SK-N-SH treated with all-trans-retinoic acid at 6 μM for 48 hours (cell line): ENCODE measurements around the gene RAPGEF1.

Experiments
- ATAC-seq: fragments of 200-7000 bp; cut with Tn5 transposase; 3 replicates; pipeline ENCODE4 v1.9.1; 2020; ENCODE audit warnings: mild to moderate bottlenecking, moderate library complexity
- ARNTL ChIP-seq: fragments of 450-650 bp; formaldehyde crosslinking; IDR thresholded peaks from 2 replicates; pipeline ENCODE4 v1.5.0; 2020; ENCODE audit warnings: low read depth, mild to moderate bottlenecking, moderate library complexity, borderline replicate concordance
- BACH2 ChIP-seq: fragments of 250-450 bp; sonication (Bioruptor Pico); IDR thresholded peaks from 2 replicates; pipeline ENCODE4 v1.9.0; 2021; ENCODE audit warnings: mild to moderate bottlenecking, borderline replicate concordance
- CREB5 ChIP-seq: fragments of 250-450 bp; sonication (Bioruptor Pico); IDR thresholded peaks from 2 replicates; pipeline ENCODE4 v1.5.1; 2020; ENCODE audit warnings: low read depth, mild to moderate bottlenecking, moderate library complexity
- CSDC2 ChIP-seq: fragments of 250-450 bp; sonication (Bioruptor Pico); IDR thresholded peaks from 2 replicates; pipeline ENCODE4 v1.5.0; 2020; ENCODE audit warnings: mild to moderate bottlenecking, moderate library complexity
- CSRNP3 ChIP-seq: fragments of 250-450 bp; sonication (Bioruptor Pico); IDR thresholded peaks from 2 replicates; pipeline ENCODE4 v1.5.1; 2021; ENCODE audit warnings: mild to moderate bottlenecking, moderate library complexity
- ESRRG ChIP-seq: fragments of 250-450 bp; sonication (Bioruptor Pico); IDR thresholded peaks from 2 replicates; pipeline ENCODE4 v1.6.1; 2021; ENCODE audit warnings: mild to moderate bottlenecking
- GLIS3 ChIP-seq: fragments of 250-450 bp; sonication (Bioruptor Pico); IDR thresholded peaks from 2 replicates; pipeline ENCODE4 v1.5.0; 2020; ENCODE audit warnings: mild to moderate bottlenecking, moderate library complexity
- ISL1 ChIP-seq: fragments of 250-450 bp; sonication (Bioruptor Pico); IDR thresholded peaks from 2 replicates; pipeline ENCODE4 v2.1.2; 2022; ENCODE audit warnings: mild to moderate bottlenecking, moderate library complexity
- OSR1 ChIP-seq: fragments of 250-450 bp; sonication (Bioruptor Pico); IDR thresholded peaks from 2 replicates; pipeline ENCODE4 v1.8.0; 2022; ENCODE audit warnings: moderate library complexity, mild to moderate bottlenecking, inconsistent platforms
- PATZ1 ChIP-seq: fragments of 250-450 bp; sonication (Bioruptor Pico); IDR thresholded peaks from 2 replicates; pipeline ENCODE4 v1.8.0; 2020; ENCODE audit warnings: mild to moderate bottlenecking, moderate library complexity, borderline replicate concordance
- POU6F1 ChIP-seq: fragments of 250-450 bp; sonication (Bioruptor Pico); IDR thresholded peaks from 2 replicates; pipeline ENCODE4 v1.8.0; 2021; ENCODE audit warnings: low read depth, mild to moderate bottlenecking, moderate library complexity, borderline replicate concordance
- PPARA ChIP-seq: fragments of 250-450 bp; sonication (Bioruptor Pico); IDR thresholded peaks from 2 replicates; pipeline ENCODE4 v1.5.0; 2020; ENCODE audit warnings: mild to moderate bottlenecking, borderline replicate concordance
- RARB ChIP-seq: fragments of 250-450 bp; sonication (Bioruptor Pico); IDR thresholded peaks from 2 replicates; pipeline ENCODE4 v1.8.0; 2021; ENCODE audit warnings: mild to moderate bottlenecking, moderate library complexity
- SNAI2 ChIP-seq: fragments of 250-450 bp; sonication (Bioruptor Pico); IDR thresholded peaks from 2 replicates; pipeline ENCODE4 v1.5.0; 2020; ENCODE audit warnings: mild to moderate bottlenecking, moderate library complexity
- TCF4 ChIP-seq: fragments of 250-450 bp; sonication (Bioruptor Pico); IDR thresholded peaks from 2 replicates; pipeline ENCODE4 v1.8.0; 2021; ENCODE audit warnings: mild to moderate bottlenecking, moderate library complexity, borderline replicate concordance
- TSHZ2 ChIP-seq: fragments of 250-450 bp; sonication (Bioruptor Pico); IDR thresholded peaks from 2 replicates; pipeline ENCODE4 v1.5.0; 2020; ENCODE audit warnings: mild to moderate bottlenecking, moderate library complexity
- ZC3H10 ChIP-seq: fragments of 250-450 bp; sonication (Bioruptor Pico); IDR thresholded peaks from 2 replicates; pipeline ENCODE4 v1.5.1; 2021; ENCODE audit warnings: mild to moderate bottlenecking, moderate library complexity
- ZFP3 ChIP-seq: fragments of 250-450 bp; sonication (Bioruptor Pico); IDR thresholded peaks from 2 replicates; pipeline ENCODE4 v1.5.0; 2020; ENCODE audit warnings: mild to moderate bottlenecking, moderate library complexity
- ZFP30 ChIP-seq: fragments of 450-650 bp; formaldehyde crosslinking; IDR thresholded peaks from 2 replicates; pipeline ENCODE4 v1.5.0; 2022; ENCODE audit warnings: mild to moderate bottlenecking, moderate library complexity
- ZNF565 ChIP-seq: fragments of 450-650 bp; formaldehyde crosslinking; conservative IDR thresholded peaks from 2 replicates; pipeline ENCODE4 v1.5.0; 2020; ENCODE audit warnings: low read depth, mild to moderate bottlenecking, moderate library complexity
- ZNF8 ChIP-seq: fragments of 450-650 bp; formaldehyde crosslinking; IDR thresholded peaks from 2 replicates; pipeline ENCODE4 v1.5.0; 2020; ENCODE audit warnings: mild to moderate bottlenecking, moderate library complexity

The RAPGEF1 gene

GRCh38 chr9:131787838-131788237 lies 48.0 kb upstream of the RAPGEF1 start:
- TF ChIP-seq CSDC2 (CRISPR knock-in tag): no peak
- TF ChIP-seq ARNTL (CRISPR knock-in tag): no peak
- no peak for TF ChIP-seq TCF4 (CRISPR knock-in tag)
- no peak for TF ChIP-seq ISL1 (CRISPR knock-in tag)
- TF ChIP-seq ZFP30 (CRISPR knock-in tag): no peak
- no peak for TF ChIP-seq TSHZ2 (CRISPR knock-in tag)
- TF ChIP-seq ZNF565: no peak
- no peak for TF ChIP-seq OSR1 (CRISPR knock-in tag)
- TF ChIP-seq GLIS3 (CRISPR knock-in tag): no peak
- TF ChIP-seq PATZ1 (CRISPR knock-in tag): no peak
- no peak for TF ChIP-seq PPARA (CRISPR knock-in tag)
- TF ChIP-seq ZC3H10 (CRISPR knock-in tag): no peak
- TF ChIP-seq ZFP3: no peak
- no peak for TF ChIP-seq ESRRG
- no peak for TF ChIP-seq CREB5 (CRISPR knock-in tag)
- TF ChIP-seq POU6F1: no peak
- TF ChIP-seq SNAI2 (CRISPR knock-in tag): no peak
- TF ChIP-seq BACH2: no peak
- no peak for TF ChIP-seq CSRNP3 (CRISPR knock-in tag)
- TF ChIP-seq, all 23 proteins: peak for 0
- no peak for ATAC-seq

- ATAC-seq: no peak
- TF ChIP-seq TCF4 (CRISPR knock-in tag): no peak
- no peak for TF ChIP-seq ZNF565
- no peak for TF ChIP-seq PPARA (CRISPR knock-in tag)
- no peak for TF ChIP-seq ZC3H10 (CRISPR knock-in tag)
- TF ChIP-seq ZNF8 (CRISPR knock-in tag): no peak
- no peak for TF ChIP-seq POU6F1
- TF ChIP-seq ARNTL (CRISPR knock-in tag): no peak
- TF ChIP-seq CSDC2 (CRISPR knock-in tag): no peak
- TF ChIP-seq CSRNP3 (CRISPR knock-in tag): no peak
- no peak for TF ChIP-seq RARB (CRISPR knock-in tag)
- TF ChIP-seq ISL1 (CRISPR knock-in tag): no peak
Measured at GRCh38 chr9:131784748-131785501, 45.0 kb upstream of the RAPGEF1 start.
